B cell (primary cell): ENCODE measurements around the gene BIK. TPM values are rescaled to one million over a fixed set of nuclear protein-coding genes. Genes with fewer than 3 reads are reported as not detected.

Experiments
- ATAC-seq: fragments of 200-7000 bp; cut with Tn5 transposase; one replicate; pipeline ENCODE4 v1.10.0; 2021; ENCODE audit warnings: low read depth, mild to moderate bottlenecking, moderate number of reproducible peaks, moderate library complexity
- CTCF ChIA-PET: fragments of 350-600 bp; sonication (Branson Sonifier 250); formaldehyde crosslinking; loops from one replicate; lab custom pipeline; 2021; ENCODE audit warnings: antibody characterized with exemption, inconsistent platforms; lab: Charles Lee
- POLR2A ChIA-PET: fragments of 350-600 bp; sonication (Branson Sonifier 250); formaldehyde crosslinking; loops from one replicate; lab custom pipeline; 2021; ENCODE audit warnings: antibody characterized with exemption; lab: Charles Lee
- DNase-seq: peaks from one replicate; pipeline ENCODE4 v3.0.0; 2013
- H2AFZ ChIP-seq: 2 replicates; pipeline ENCODE4 v1.6.1; 2012; ENCODE audit warnings: mild to moderate bottlenecking, low read depth, low read length; ENCODE audit not compliant: insufficient read depth, poor library complexity, severe bottlenecking
- H3K27ac ChIP-seq, 2 donors: 1 replicate in 1 of 2; 2 replicates in 1 of 2; pipeline ENCODE4 v1.5.1; 2012 to 2013; ENCODE audit warnings: low read length in 2 of 2, mild to moderate bottlenecking in 2 of 2, moderate library complexity in 1 of 2
- H3K27me3 ChIP-seq, 4 experiments: fragments of 200-600 bp in 1 of 4; sonication (generic) in 1 of 4; replicated peaks in 1 of 4; 1 replicate in 2 of 4; 2 replicates in 2 of 4; pipeline versions ENCODE4 v1.6.1 to v1.7.0; 2013 to 2016; ENCODE audit warnings: low read length in 3 of 4, mild to moderate bottlenecking in 2 of 4, mixed read lengths in 1 of 4, moderate library complexity in 1 of 4; ENCODE audit not compliant: insufficient read depth in 4 of 4, control insufficient read depth in 3 of 4; ENCODE audit errors: control extremely low read depth in 1 of 4
- H3K36me3 ChIP-seq, 2 experiments: replicated peaks in 1 of 2; 1 replicate in 1 of 2; 2 replicates in 1 of 2; pipeline versions ENCODE4 v1.6.1 to v1.7.1; 2013; ENCODE audit warnings: low read length in 1 of 2; ENCODE audit not compliant: insufficient read depth in 2 of 2, control insufficient read depth in 1 of 2; ENCODE audit errors: control extremely low read depth in 1 of 2, extremely low read depth in 1 of 2
- H3K4me1 ChIP-seq, 2 donors: fragments of 200-600 bp in 1 of 2; sonication (generic) in 1 of 2; 1 replicate in 1 of 2; 2 replicates in 1 of 2; pipeline versions ENCODE4 v1.5.1 to v1.6.1; 2013 to 2017; ENCODE audit warnings: low read length in 2 of 2; ENCODE audit not compliant: control insufficient read depth in 2 of 2, insufficient read depth in 2 of 2
- H3K4me2 ChIP-seq: replicated peaks from 2 replicates; pipeline ENCODE3; 2012; ENCODE audit warnings: mild to moderate bottlenecking, low read depth, low read length; ENCODE audit not compliant: poor library complexity, severe bottlenecking
- H3K4me3 ChIP-seq, 5 experiments: fragments of 200-600 bp in 1 of 5; sonication (generic) in 1 of 5; 1 replicate in 3 of 5; 2 replicates in 2 of 5; pipeline versions ENCODE4 v1.5.1 to v1.7.0; 2011 to 2016; ENCODE audit warnings: low read length in 4 of 5, mild to moderate bottlenecking in 4 of 5, low read depth in 2 of 5, control low read depth in 1 of 5, moderate library complexity in 1 of 5; ENCODE audit not compliant: insufficient read depth in 1 of 5; ENCODE audit errors: control extremely low read depth in 1 of 5, extremely low read depth in 1 of 5
- H3K79me2 ChIP-seq: fragments of 200-600 bp; sonication (generic); one replicate; pipeline ENCODE4 v1.6.0; 2016; ENCODE audit warnings: low read length; ENCODE audit not compliant: control insufficient read depth, insufficient read depth
- H3K9ac ChIP-seq: fragments of 200-600 bp; sonication (generic); 2 replicates; pipeline ENCODE4 v1.6.1; 2017; ENCODE audit warnings: mild to moderate bottlenecking, low read length, moderate library complexity
- H3K9me3 ChIP-seq, 3 donors: one replicate each; pipeline versions ENCODE4 v1.6.1 to v1.7.1; 2013; ENCODE audit warnings: low read length in 2 of 3; ENCODE audit not compliant: control insufficient read depth in 2 of 3, insufficient read depth in 1 of 3; ENCODE audit errors: control extremely low read depth in 1 of 3
- H4K20me1 ChIP-seq: 2 replicates; pipeline ENCODE4 v1.6.0; 2012; ENCODE audit warnings: mild to moderate bottlenecking, low read length; ENCODE audit not compliant: insufficient read depth, control insufficient read depth, poor library complexity, severe bottlenecking
- H3K27ac Mint-ChIP-seq: one replicate; pipeline ENCODE4 v1.8.0; 2021; ENCODE audit warnings: mixed read lengths
- H3K27me3 Mint-ChIP-seq: one replicate; pipeline ENCODE4 v1.8.0; 2021; ENCODE audit warnings: mixed read lengths
- H3K4me1 Mint-ChIP-seq: one replicate; pipeline ENCODE4 v1.8.0; 2021; ENCODE audit warnings: mixed read lengths
- H3K4me3 Mint-ChIP-seq: one replicate; pipeline ENCODE4 v1.8.0; 2021; ENCODE audit warnings: mixed read lengths
- H3K9me3 Mint-ChIP-seq: one replicate; pipeline ENCODE4 v1.8.0; 2022; ENCODE audit warnings: mixed read lengths; ENCODE audit not compliant: insufficient read depth
- EZH2 ChIP-seq: IDR thresholded peaks from 2 replicates; pipeline ENCODE4 v1.6.1; 2012; ENCODE audit warnings: borderline replicate concordance, low read depth, mild to moderate bottlenecking, moderate library complexity, low read length; ENCODE audit not compliant: insufficient read depth, poor library complexity, severe bottlenecking
- WGBS: methylation state at CpG from one replicate; pipeline ENCODE4 v1.1.5; 2013; ENCODE audit warnings: missing lambda C conversion rate; ENCODE audit not compliant: insufficient coverage; 5-methylcytosine and 5-hydroxymethylcytosine counted together
- intact Hi-C: fragments of 100-400 bp; cut with micrococcal nuclease; formaldehyde crosslinking; loops from one replicate; pipeline ENCODE4 v1.10.0; 2022
- polyA plus RNA-seq: library from polyadenylated mRNA; depleted of rRNA; stranded (reverse); fragments of >200 nt; gene quantifications from 2 replicates; pipeline ENCODE4 v1.2.3, GENCODE V29; 2012
- total RNA-seq, 2 donors: library from RNA; stranded (reverse); fragments of 120-200 nt in 1 of 2; gene quantifications; 1 replicate in 1 of 2; 2 replicates in 1 of 2; pipeline versions ENCODE4 v1.2.3 to v1.2.4, GENCODE V29; 2013 to 2022
- TF ChIP-seq, protein P1 (sequence below): fragments of 200-600 bp; IDR thresholded peaks from one replicate; pipeline ENCODE4 v1.8.0; 2022; ENCODE audit warnings: antibody characterized with exemption, mild to moderate bottlenecking

Gene BIK
- total and polyA plus RNA-seq, 2 donors (not counting 1 experiment from before 2014, with no cell fraction given): 1.3 to 2.7 TPM

DNA sequence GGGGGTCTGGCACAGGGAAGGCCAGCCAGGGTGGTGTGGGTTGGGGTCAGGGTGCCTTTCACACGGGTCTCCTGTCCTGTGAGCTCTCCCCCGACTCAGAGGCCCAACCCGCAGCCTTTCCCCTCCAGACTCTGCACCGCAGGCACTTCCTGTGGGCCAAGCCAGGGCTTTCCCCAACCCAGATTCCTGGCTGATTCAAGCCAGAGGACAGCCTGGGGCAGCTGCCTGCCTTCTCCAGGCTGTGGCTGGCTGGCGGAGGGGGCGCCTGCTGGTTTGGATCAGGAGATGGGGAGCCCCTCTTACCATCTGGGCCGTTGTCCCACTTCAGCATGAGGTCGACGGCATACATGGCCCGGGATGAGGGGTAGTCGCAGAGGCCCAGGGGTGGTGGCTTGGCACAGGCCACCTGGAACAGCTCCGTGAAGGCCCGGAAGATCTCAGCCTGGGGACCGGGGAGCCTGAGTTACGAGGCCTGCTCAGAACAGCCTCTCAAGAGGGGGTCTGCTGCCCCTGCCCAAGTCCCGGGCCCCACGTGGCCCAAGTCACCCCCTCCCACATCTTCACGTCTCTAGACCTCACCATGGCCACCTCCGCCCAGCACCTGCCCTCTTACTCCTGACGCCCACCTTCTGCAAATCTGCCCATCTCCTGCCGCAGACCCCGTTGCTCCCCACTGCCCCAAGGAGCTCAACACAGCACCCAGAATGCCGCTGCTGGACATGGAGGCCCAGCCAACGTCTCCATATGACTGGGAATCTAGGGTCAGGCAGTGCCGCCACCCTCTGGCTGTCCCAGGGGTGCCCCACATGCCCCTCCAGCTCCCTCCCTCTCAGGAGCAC is 58.1 kb downstream of the BIK start:
- peaks cover 8% of the 10 kb centered on the region for H3K4me1 Mint-ChIP-seq
- no peak for ATAC-seq
- Histone ChIP-seq H4K20me1 (no peaks in the 10 kb centered on the region), H3K27me3 (no peaks in the 10 kb centered on the region), H3K36me3 (peaks cover 0 to 26% of the 10 kb centered on the region in 2 experiments), H3K79me2 (no peaks in the 10 kb centered on the region), H3K4me3 (no peak overlapping the region), H3K4me1 (peaks cover 0 to 7% of the 10 kb centered on the region in 2 donors), H3K9ac (no peak overlapping the region), H3K4me2 (no peak overlapping the region), H2AFZ (no peak overlapping the region), H3K9me3 (no peaks in the 10 kb centered on the region), H3K27ac (no peak overlapping the region)
- 90% methylated on average over 23 of the region's 25 CpGs for WGBS
- no peak overlapping the region for H3K27ac Mint-ChIP-seq
- intact Hi-C loops: no loop called here
- no peaks in the 10 kb centered on the region for H3K9me3 Mint-ChIP-seq
- ChIA-PET CTCF (interaction anchor here (1.2 kb wide), 1 partner anchor 17 kb away, joined by 3 read pairs; no protein-coding TSS in a partner anchor), POLR2A (no interaction called here)
- no peak overlapping the region for H3K4me3 Mint-ChIP-seq
- TF ChIP-seq, protein P1, sequence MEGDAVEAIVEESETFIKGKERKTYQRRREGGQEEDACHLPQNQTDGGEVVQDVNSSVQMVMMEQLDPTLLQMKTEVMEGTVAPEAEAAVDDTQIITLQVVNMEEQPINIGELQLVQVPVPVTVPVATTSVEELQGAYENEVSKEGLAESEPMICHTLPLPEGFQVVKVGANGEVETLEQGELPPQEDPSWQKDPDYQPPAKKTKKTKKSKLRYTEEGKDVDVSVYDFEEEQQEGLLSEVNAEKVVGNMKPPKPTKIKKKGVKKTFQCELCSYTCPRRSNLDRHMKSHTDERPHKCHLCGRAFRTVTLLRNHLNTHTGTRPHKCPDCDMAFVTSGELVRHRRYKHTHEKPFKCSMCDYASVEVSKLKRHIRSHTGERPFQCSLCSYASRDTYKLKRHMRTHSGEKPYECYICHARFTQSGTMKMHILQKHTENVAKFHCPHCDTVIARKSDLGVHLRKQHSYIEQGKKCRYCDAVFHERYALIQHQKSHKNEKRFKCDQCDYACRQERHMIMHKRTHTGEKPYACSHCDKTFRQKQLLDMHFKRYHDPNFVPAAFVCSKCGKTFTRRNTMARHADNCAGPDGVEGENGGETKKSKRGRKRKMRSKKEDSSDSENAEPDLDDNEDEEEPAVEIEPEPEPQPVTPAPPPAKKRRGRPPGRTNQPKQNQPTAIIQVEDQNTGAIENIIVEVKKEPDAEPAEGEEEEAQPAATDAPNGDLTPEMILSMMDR: no peak
- TF ChIP-seq EZH2: no peak
- DNase-seq: no peak
- no peaks in the 10 kb centered on the region for H3K27me3 Mint-ChIP-seq
